Measurements from ENCODE around the gene FAH.

FAH gene

DNA sequence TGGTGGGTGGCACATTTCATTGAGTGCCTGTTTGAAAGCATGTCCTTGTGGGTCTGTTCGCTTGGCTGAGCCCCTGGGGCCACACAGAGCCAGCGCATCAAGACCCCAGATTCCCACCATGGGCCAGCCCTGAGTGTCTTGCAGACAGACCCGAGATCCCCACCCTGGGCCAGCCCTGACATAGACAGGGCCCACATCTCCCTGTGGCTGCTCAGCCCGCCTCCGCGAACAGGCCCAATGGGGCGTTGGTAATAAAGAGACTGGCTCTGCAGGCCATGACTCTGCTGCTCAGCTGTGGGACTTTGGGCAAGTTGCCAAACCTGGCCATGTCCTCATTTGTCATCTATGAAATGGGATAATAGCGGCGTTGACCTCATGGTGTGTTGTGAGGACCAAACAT is 22.6 kb downstream of the FAH start:
- DNase-seq (ENCODE audit: low read depth) = no peak
- TF ChIP-seq, protein P1, sequence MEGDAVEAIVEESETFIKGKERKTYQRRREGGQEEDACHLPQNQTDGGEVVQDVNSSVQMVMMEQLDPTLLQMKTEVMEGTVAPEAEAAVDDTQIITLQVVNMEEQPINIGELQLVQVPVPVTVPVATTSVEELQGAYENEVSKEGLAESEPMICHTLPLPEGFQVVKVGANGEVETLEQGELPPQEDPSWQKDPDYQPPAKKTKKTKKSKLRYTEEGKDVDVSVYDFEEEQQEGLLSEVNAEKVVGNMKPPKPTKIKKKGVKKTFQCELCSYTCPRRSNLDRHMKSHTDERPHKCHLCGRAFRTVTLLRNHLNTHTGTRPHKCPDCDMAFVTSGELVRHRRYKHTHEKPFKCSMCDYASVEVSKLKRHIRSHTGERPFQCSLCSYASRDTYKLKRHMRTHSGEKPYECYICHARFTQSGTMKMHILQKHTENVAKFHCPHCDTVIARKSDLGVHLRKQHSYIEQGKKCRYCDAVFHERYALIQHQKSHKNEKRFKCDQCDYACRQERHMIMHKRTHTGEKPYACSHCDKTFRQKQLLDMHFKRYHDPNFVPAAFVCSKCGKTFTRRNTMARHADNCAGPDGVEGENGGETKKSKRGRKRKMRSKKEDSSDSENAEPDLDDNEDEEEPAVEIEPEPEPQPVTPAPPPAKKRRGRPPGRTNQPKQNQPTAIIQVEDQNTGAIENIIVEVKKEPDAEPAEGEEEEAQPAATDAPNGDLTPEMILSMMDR (IDR thresholded peaks at IDR 0.05; ENCODE audit: low read depth, low read length, missing control alignments) = no peak
- no peak overlapping the region for H3K4me3 ChIP-seq (ENCODE audit: low read depth, low read length)

DNA sequence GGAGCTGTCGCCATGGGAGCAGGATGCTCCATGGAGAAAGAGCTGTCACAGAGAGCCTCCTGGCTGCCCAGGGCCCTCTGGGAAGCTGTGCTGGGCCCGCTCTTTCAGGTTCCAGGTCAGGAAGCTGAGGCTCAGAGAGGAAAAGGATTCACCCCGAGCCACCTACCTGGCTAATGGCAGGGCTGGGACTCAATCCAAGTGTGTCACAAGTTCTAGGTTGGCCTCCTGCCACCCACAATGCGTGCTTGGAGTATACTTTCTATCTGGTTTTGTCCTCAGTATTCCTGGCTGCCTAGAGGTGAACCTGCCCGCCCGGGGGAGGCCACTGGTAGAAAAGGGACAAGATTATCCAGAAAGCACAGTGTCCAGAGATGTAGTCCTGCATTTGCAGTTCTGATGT is 23.6 kb downstream of the FAH start:
- no peak for DNase-seq (ENCODE audit: low read depth)
- TF ChIP-seq, protein P1 (IDR thresholded peaks at IDR 0.05; ENCODE audit: low read depth, low read length, missing control alignments) = no peak
- no peak overlapping the region for H3K4me3 ChIP-seq (ENCODE audit: low read depth, low read length)

DNA sequence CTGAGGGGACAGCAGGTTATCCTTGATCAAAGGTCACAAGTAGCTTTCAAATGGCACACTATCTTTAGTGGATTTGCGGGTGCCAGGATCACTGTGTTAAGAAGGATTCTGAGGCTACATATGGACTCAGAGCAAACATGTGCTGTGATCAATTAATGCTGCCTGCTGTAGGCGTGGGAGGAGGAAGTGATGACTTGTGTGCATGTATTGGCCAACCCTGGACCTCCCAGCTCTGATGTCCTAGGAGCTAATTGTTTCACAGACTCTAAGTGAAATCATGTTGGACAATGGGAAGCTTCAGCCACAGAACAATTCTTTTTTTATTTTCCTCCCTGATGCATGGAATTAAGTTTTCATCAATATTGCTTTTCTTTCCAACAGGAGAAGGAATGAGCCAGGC is 24.4 kb downstream of the FAH start:
- DNase-seq (ENCODE audit: low read depth) = no peak
- TF ChIP-seq, protein P1 (IDR thresholded peaks at IDR 0.05; ENCODE audit: low read depth, low read length, missing control alignments) = no peak
- no peak overlapping the region for H3K4me3 ChIP-seq (ENCODE audit: low read depth, low read length)

DNA sequence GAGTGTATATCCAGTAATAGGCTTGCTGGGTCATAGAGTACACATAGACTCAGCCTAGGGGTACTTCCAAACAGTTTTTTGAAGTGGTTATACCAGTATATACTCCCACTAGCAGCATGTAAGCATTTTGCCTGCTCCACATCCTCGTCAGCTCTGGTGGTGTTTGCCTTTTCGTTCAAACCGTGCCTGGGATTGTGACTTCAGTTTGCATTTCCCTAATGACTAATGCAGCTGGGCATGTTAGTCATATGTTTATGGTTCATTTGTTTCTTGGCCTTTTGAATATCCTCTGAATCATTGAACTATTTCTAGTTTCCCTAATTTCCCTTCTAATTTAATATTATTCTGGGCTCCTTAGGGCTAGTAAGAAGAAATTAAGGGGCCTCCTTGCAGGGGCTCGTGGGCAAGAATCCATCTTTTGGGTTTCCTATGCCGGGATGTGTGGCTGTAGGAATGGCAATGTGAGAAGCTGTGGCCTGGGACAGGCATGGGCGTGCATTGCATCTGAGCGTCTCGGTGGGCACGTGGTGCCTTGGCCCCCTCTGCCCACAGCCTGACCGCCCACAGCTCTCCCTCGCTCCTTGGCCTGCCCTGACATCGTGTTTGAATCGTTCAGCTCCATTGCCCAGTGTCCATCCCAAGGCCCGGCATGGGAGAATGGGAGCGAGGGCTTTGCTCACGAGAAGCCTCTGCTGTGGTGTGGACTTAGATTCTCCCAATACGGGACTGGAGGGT is 26.4 kb downstream of the FAH start:
- no peak overlapping the region for H3K4me3 ChIP-seq (ENCODE audit: low read depth, low read length)
- DNase-seq (ENCODE audit: low read depth) = no peak

DNA sequence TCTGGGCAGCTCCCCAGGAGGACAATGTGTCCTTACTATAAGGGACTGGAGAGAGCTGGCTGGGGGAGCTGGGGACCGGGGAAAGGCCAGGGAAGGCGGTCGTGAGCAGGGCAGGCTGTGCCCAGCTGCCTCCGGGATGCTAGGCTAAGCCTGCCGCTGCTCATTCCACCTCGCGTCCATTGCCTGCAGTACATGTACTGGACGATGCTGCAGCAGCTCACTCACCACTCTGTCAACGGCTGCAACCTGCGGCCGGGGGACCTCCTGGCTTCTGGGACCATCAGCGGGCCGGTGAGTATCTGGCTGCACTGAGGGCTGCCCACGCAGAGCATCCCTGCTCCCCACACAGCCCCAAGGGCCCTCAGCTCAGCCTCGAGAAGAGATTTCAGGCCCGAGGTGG is 27.1 kb downstream of the FAH start:
- DNase-seq (ENCODE audit: low read depth) = no peak
- TF ChIP-seq, protein P1 (IDR thresholded peaks at IDR 0.05; ENCODE audit: low read depth, low read length, missing control alignments) = no peak
- no peak overlapping the region for H3K4me3 ChIP-seq (ENCODE audit: low read depth, low read length)

More for the DNA sequence above, 26.4 kb downstream of the FAH start:
- TF ChIP-seq, protein P1 (IDR thresholded peaks at IDR 0.05; ENCODE audit: low read depth, low read length, missing control alignments) = no peak

DNA sequence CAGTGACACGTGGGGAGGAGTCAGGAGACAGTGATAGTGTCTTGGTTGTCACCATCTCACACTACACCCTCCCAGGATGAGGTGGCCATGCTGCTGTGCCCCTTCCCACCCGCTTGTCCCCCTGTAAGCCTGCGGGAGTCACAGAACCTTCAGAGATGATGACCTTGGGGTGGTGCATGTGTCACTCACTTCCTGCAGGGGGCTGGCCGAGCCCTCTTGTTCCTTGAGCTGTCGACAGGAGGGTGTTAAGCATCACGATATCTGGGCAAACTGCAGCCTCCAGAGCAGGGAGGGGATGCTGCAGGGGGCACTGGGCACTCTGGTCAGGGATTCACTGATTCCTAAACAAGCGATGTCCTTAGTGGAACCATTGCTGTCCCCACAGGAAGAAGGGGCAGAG is 27.7 kb downstream of the FAH start:
- TF ChIP-seq, protein P1 (IDR thresholded peaks at IDR 0.05; ENCODE audit: low read depth, low read length, missing control alignments) = no peak
- DNase-seq (ENCODE audit: low read depth) = no peak
- H3K4me3 ChIP-seq (ENCODE audit: low read depth, low read length) = no peak overlapping the region

DNA sequence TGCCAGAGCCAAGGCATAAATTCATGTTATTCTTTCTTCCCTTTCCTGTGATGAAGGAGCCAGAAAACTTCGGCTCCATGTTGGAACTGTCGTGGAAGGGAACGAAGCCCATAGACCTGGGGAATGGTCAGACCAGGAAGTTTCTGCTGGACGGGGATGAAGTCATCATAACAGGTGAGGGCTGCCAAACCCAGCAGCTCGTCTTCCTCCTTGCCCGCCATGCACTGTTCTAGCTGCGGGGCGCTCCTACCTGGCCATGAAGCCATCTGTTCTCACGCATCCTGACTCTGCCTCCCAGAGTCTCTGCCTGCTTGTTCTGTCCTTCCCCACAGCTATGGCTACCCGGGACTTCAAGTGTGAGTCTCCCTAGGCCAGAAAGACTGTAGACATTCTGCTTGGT is 28.2 kb downstream of the FAH start:
- TF ChIP-seq, protein P1 (IDR thresholded peaks at IDR 0.05; ENCODE audit: low read depth, low read length, missing control alignments) = no peak
- no peak for DNase-seq (ENCODE audit: low read depth)
- no peak overlapping the region for H3K4me3 ChIP-seq (ENCODE audit: low read depth, low read length)

Measured in GM12864 (cell line).